ENCODE measurements around the gene MUC2.
A peak's percentile ranks its signal among the peaks of the same experiment; 100 is the strongest.

MUC2 gene

GRCh38 chr11:1052133-1053011 lies 22.3 kb upstream of the MUC2 start:
- no peak for DNase-seq

- DNase-seq, result no peak
Observed at GRCh38 chr11:1053121-1053901, 21.4 kb upstream of the MUC2 start.

GRCh38 chr11:1054143-1055108 lies 20.2 kb upstream of the MUC2 start:
- no peak for DNase-seq

GRCh38 chr11:1055109-1055703 lies 19.5 kb upstream of the MUC2 start:
- no peak for DNase-seq

- DNase-seq, result no peak
Observed at GRCh38 chr11:1055990-1056771, 18.5 kb upstream of the MUC2 start.

GRCh38 chr11:1057806-1058205 lies 16.9 kb upstream of the MUC2 start:
- DNase-seq, result no peak

GRCh38 chr11:1059759-1060158 lies 14.9 kb upstream of the MUC2 start:
- no peak for DNase-seq

GRCh38 chr11:1060410-1060809 lies 14.3 kb upstream of the MUC2 start:
- DNase-seq, result no peak

- DNase-seq, result no peak
Observed at GRCh38 chr11:1060852-1061616, 13.6 kb upstream of the MUC2 start.

GRCh38 chr11:1062075-1062820 lies 12.4 kb upstream of the MUC2 start:
- no peak for DNase-seq

- peak; percentile 47 to 76 (median 69) for DNase-seq
Observed at GRCh38 chr11:1064167-1064566, 10.5 kb upstream of the MUC2 start.

- DNase-seq, result no peak
Observed at GRCh38 chr11:1067812-1068496, 6.7 kb upstream of the MUC2 start.

- DNase-seq, result no peak
Observed at GRCh38 chr11:1069740-1070139, 4.9 kb upstream of the MUC2 start.

- no peak for DNase-seq
Observed at GRCh38 chr11:1070594-1071462, 3.8 kb upstream of the MUC2 start.

- peak in 2 of 3 donors; percentile 21 to 25 for DNase-seq
Observed at GRCh38 chr11:1071571-1072115, 3.0 kb upstream of the MUC2 start.

GRCh38 chr11:1072116-1072820 lies 2.4 kb upstream of the MUC2 start:
- DNase-seq, result no peak

GRCh38 chr11:1072821-1073231 lies 1.8 kb upstream of the MUC2 start:
- DNase-seq, result no peak
